SK-N-MC (cell line): ENCODE results near the gene CDH4.

ENCODE experiments used
- EZH2 ChIP-seq: fragments of 200-600 bp; sonication (generic); IDR thresholded peaks from one replicate; pipeline ENCODE4 v1.6.1; 2017; ENCODE audit warnings: antibody characterized with exemption
- FOXP2 ChIP-seq: optimal IDR thresholded peaks from 2 replicates; pipeline ENCODE3; 2011; ENCODE audit warnings: mild to moderate bottlenecking, moderate library complexity; ENCODE audit not compliant: insufficient read depth; ENCODE audit errors: extremely low read length, control extremely low read depth
- POLR2AphosphoS5 ChIP-seq: IDR thresholded peaks from 2 replicates; pipeline ENCODE4 v1.6.1; 2012; ENCODE audit warnings: mild to moderate bottlenecking, low read depth, low read length, borderline replicate concordance

DNA sequence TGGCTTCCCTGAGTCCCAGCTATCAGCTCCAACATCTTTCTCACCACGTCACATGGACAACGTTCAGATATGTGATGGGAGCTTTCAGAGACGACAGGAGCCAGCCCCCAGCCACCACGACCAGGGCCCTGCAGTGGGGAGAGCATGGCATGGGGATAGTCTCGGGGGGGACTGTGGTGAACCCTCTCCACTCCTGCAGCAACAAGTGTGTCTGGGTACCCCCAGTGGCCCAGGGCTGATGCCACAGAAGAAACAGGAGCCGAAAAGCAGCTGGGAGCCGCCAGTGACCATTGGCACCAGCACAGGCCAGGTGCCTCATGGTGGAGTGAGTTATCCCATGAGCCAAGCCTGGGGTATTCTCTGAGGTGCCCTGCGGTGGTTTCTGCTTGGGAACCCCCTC is 473.9 kb downstream of the CDH4 start:
- TF ChIP-seq EZH2: no peak
- no peak for TF ChIP-seq POLR2AphosphoS5
- TF ChIP-seq FOXP2: no peak
